Thyroid gland (tissue), 4 donors: ENCODE data around the gene ACOT4.
"Not testable (repeated sequence)": the region's sequence is repeated elsewhere in the genome, so short reads cannot be mapped to it uniquely, and the experiment has no call there.

Experiments used
- CTCF ChIP-seq, 6 experiments: fragments of 200-600 bp in 3 of 6; fragments of 450-650 bp in 3 of 6; sonication (generic) in 3 of 6; IDR thresholded peaks; one replicate each; pipeline ENCODE4 v1.5.1; 2016 to 2019; ENCODE audit warnings: antibody characterized with exemption in 6 of 6, mild to moderate bottlenecking in 2 of 6, inconsistent platforms in 1 of 6, moderate library complexity in 1 of 6
- POLR2A ChIP-seq, 2 donors: fragments of 450-650 bp; IDR thresholded peaks; one replicate each; pipeline ENCODE4 v1.6.1; 2017; ENCODE audit warnings: antibody characterized with exemption in 2 of 2, mild to moderate bottlenecking in 2 of 2, moderate library complexity in 1 of 2

- TF ChIP-seq CTCF, POLR2A (IDR thresholded peaks at IDR 0.05): not testable (repeated sequence)
Measured at GRCh38 chr14:73558238-73558637, 33.4 kb upstream of the ACOT4 start.
